Endothelial cell of umbilical vein (primary cell): Measurements from ENCODE around the gene FNIP2. TPM values are rescaled to one million over a fixed set of nuclear protein-coding genes. Genes with fewer than 3 reads are reported as not detected.

ENCODE experiments used
- BruUV-seq: library from RNA; stranded (reverse); fragments of 400-500 nt; replicated peaks from 2 replicates; lab custom pipeline; 2021; lab: Mats Ljungman, UMichigan
- CTCF ChIA-PET: fragments of 300-600, 350-600 bp; sonication (Branson Sonifier 250); formaldehyde crosslinking; loops from one replicate; lab custom pipeline; 2021; ENCODE audit warnings: antibody characterized with exemption, inconsistent platforms; lab: Charles Lee
- POLR2A ChIA-PET: fragments of 300-600, 350-600 bp; sonication (Branson Sonifier 250); formaldehyde crosslinking; loops from one replicate; lab custom pipeline; 2021; ENCODE audit warnings: antibody characterized with exemption, inconsistent platforms; lab: Charles Lee
- DNase-seq: peaks from one replicate; pipeline ENCODE4 v3.0.0-alpha.2; 2011; ENCODE audit warnings: low read depth, low spot score
- FAIRE-seq: peaks from 2 replicates; lab custom pipeline; 2011; peaks lifted over from hg19 to GRCh38; lab: Jason Lieb, UNC
- H2AFZ ChIP-seq: 2 replicates; pipeline ENCODE4 v1.6.0; 2012; ENCODE audit warnings: low read depth, low read length, control low read depth, inconsistent platforms
- H3K27ac ChIP-seq: 2 replicates; pipeline ENCODE4 v1.5.1; 2011; ENCODE audit warnings: low read depth, mild to moderate bottlenecking, control low read depth, low read length, moderate library complexity; ENCODE audit not compliant: insufficient read depth
- H3K27me3 ChIP-seq, 2 experiments: 2 replicates each; pipeline versions ENCODE4 v1.6.0 to v1.6.1; 2011; ENCODE audit warnings: low read length in 2 of 2, mixed read lengths in 1 of 2; ENCODE audit not compliant: control insufficient read depth in 2 of 2, insufficient read depth in 2 of 2
- H3K36me3 ChIP-seq, 2 experiments: 2 replicates in 1 of 2; 3 replicates in 1 of 2; pipeline ENCODE4 v1.5.1; 2011; ENCODE audit warnings: low read length in 2 of 2, mild to moderate bottlenecking in 1 of 2, moderate library complexity in 1 of 2; ENCODE audit not compliant: control insufficient read depth in 2 of 2, insufficient read depth in 2 of 2; ENCODE audit errors: extremely low read depth in 1 of 2
- H3K4me1 ChIP-seq: 3 replicates; pipeline ENCODE4 v1.5.1; 2011; ENCODE audit warnings: mild to moderate bottlenecking, low read length; ENCODE audit not compliant: control insufficient read depth, insufficient read depth; ENCODE audit errors: extremely low read depth
- H3K4me2 ChIP-seq: 2 replicates; pipeline ENCODE4 v1.6.1; 2011; ENCODE audit warnings: low read length, control low read depth, mixed read lengths; ENCODE audit not compliant: insufficient read depth
- H3K4me3 ChIP-seq, 3 experiments: fragments of 200-600 bp in 1 of 3; sonication (generic), shearing (Covaris generic) in 1 of 3; replicated peaks in 1 of 3; 2 replicates each; pipeline ENCODE4 v1.5.1; 2011 to 2016; ENCODE audit warnings: control low read depth in 3 of 3, low read length in 3 of 3, mild to moderate bottlenecking in 2 of 3, inconsistent platforms in 1 of 3, low read depth in 1 of 3, moderate library complexity in 1 of 3; ENCODE audit not compliant: insufficient read depth in 1 of 3
- H3K79me2 ChIP-seq: 2 replicates; pipeline ENCODE4 v1.6.0; 2012; ENCODE audit warnings: low read length, inconsistent platforms; ENCODE audit not compliant: control insufficient read depth, insufficient read depth
- H3K9ac ChIP-seq: replicated peaks from 2 replicates; pipeline ENCODE3; 2011; ENCODE audit warnings: low read length, control low read depth; ENCODE audit not compliant: insufficient read depth; ENCODE audit errors: extremely low read depth
- H3K9me1 ChIP-seq: replicated peaks from 3 replicates; pipeline ENCODE4 v1.6.0; 2011; ENCODE audit warnings: mild to moderate bottlenecking, low read length; ENCODE audit not compliant: control insufficient read depth, insufficient read depth; ENCODE audit errors: extremely low read depth
- H3K9me3 ChIP-seq: replicated peaks from 2 replicates; pipeline ENCODE4 v1.5.1; 2012; ENCODE audit warnings: low read length, inconsistent platforms; ENCODE audit not compliant: control insufficient read depth, insufficient read depth
- H4K20me1 ChIP-seq: replicated peaks from 2 replicates; pipeline ENCODE3; 2011; ENCODE audit warnings: mild to moderate bottlenecking, low read length; ENCODE audit not compliant: control insufficient read depth, insufficient read depth; ENCODE audit errors: extremely low read depth
- CTCF ChIP-seq, 2 donors: IDR thresholded peaks; 1 replicate in 1 of 2; 2 replicates in 1 of 2; pipeline ENCODE4 v1.5.1; 2011; ENCODE audit warnings: low read length in 2 of 2, mild to moderate bottlenecking in 2 of 2, moderate library complexity in 2 of 2, control low read depth in 1 of 2, inconsistent platforms in 1 of 2, low read depth in 1 of 2; ENCODE audit not compliant: insufficient read depth in 1 of 2; ENCODE audit errors: extremely low read depth in 1 of 2
- EZH2 ChIP-seq: IDR thresholded peaks from 2 replicates; pipeline ENCODE4 v1.6.1; 2012; ENCODE audit warnings: borderline replicate concordance, low read depth, mild to moderate bottlenecking, moderate library complexity, low read length, inconsistent platforms; ENCODE audit not compliant: severe bottlenecking
- FOS ChIP-seq: IDR thresholded peaks from 2 replicates; pipeline ENCODE4 v1.6.1; 2011; ENCODE audit warnings: mild to moderate bottlenecking, low read length, moderate library complexity, borderline replicate concordance; ENCODE audit not compliant: insufficient read depth
- GATA2 ChIP-seq: IDR thresholded peaks from 2 replicates; pipeline ENCODE4 v1.7.0; 2011; ENCODE audit warnings: low read depth, mild to moderate bottlenecking, moderate library complexity, mixed read lengths, low read length; ENCODE audit not compliant: insufficient read length, insufficient read depth
- JUN ChIP-seq: IDR thresholded peaks from 2 replicates; pipeline ENCODE4 v1.6.1; 2011; ENCODE audit warnings: borderline replicate concordance, low read depth; ENCODE audit not compliant: insufficient read length, insufficient read depth
- MAX ChIP-seq: IDR thresholded peaks from 2 replicates; pipeline ENCODE4 v1.6.1; 2011; ENCODE audit not compliant: insufficient read depth, insufficient read length
- MYC ChIP-seq: IDR thresholded peaks from one replicate; pipeline ENCODE4 v1.6.1; 2011; ENCODE audit warnings: mild to moderate bottlenecking, low read depth, low read length
- POLR2A ChIP-seq: IDR thresholded peaks from 2 replicates; pipeline ENCODE4 v1.6.1; 2012; ENCODE audit warnings: low read depth, mild to moderate bottlenecking, control low read depth, low read length
- POLR2AphosphoS5 ChIP-seq: IDR thresholded peaks from 2 replicates; pipeline ENCODE4 v1.6.1; 2012; ENCODE audit warnings: low read depth, mild to moderate bottlenecking, control low read depth, low read length, moderate library complexity; ENCODE audit not compliant: insufficient read depth
- dilution Hi-C: fragments of 300-500 bp; cut with MboI; formaldehyde crosslinking; loops from one replicate; pipeline ENCODE4 v1.15.0; 2019; ENCODE audit warnings: low sequenced_read_pairs; ENCODE audit not compliant: extremely low pct_ligation_motif_present
- intact Hi-C: fragments of 100-400 bp; cut with micrococcal nuclease; formaldehyde crosslinking; loops from one replicate; pipeline ENCODE4 v1.10.0; 2022
- polyA plus RNA-seq, 4 experiments: library from polyadenylated mRNA; depleted of rRNA in 3 of 4; stranded (reverse) in 3 of 4; unstranded in 1 of 4; fragments of >200 nt; gene quantifications; 2 replicates each; pipeline versions ENCODE4 v1.2.1 to v1.2.3, GENCODE V29; 2011 to 2012; ENCODE audit warnings: missing spikeins in 1 of 4
- total RNA-seq: library from RNA; stranded (reverse); gene quantifications from 2 replicates; pipeline ENCODE4 v1.2.3, GENCODE V29; 2021

FNIP2 gene
- total and polyA plus RNA-seq, 2 donors (not counting 3 experiments of a cell fraction or from before 2014, with no cell fraction given) = 4.5 to 14.4 TPM

- Histone ChIP-seq H3K36me3 (peaks cover 0 to 3% of the 10 kb centered on the region in 2 experiments), H2AFZ (no peak overlapping the region), H3K9me3 (no peaks in the 10 kb centered on the region), H3K4me2 (peak overlapping the region; percentile 37), H3K9me1 (no peaks in the 10 kb centered on the region), H3K27me3 (no peaks in the 10 kb centered on the region), H3K9ac (no peak overlapping the region), H3K4me3 (no peak overlapping the region), H4K20me1 (no peaks in the 10 kb centered on the region), H3K79me2 (peaks cover 4% of the 10 kb centered on the region), H3K4me1 (peaks cover 41% of the 10 kb centered on the region), H3K27ac (peak overlapping the region; percentile 32)
- FAIRE-seq (peak; percentile 66), DNase-seq (peak; percentile 87)
- BruUV-seq = no TSS peak
- intact Hi-C loops (loop anchor here (5.0 kb wide), 1 partner anchor 152 kb away; the partner anchor contains the start of genes C4orf46 and ETFDH), dilution Hi-C loops (no loop called here)
- TF ChIP-seq MAX (no peak), POLR2AphosphoS5 (peak; percentile 25), POLR2A (no peak), CTCF (IDR thresholded peaks at IDR 0.05; ENCODE audit: extremely low read depth in 1 of 2, insufficient read depth in 1 of 2, low read depth in 1 of 2, low read length in 2 of 2) (no peak), JUN (no peak), EZH2 (no peak), MYC (no peak), FOS (no peak), GATA2 (peak; percentile 87)
- ChIA-PET CTCF (interaction anchor here (1.0 to 4.5 kb wide), 5 partner anchors 15 to 631 kb away, joined by 3 to 20 read pairs (median 3); no protein-coding TSS in a partner anchor), POLR2A (no interaction called here)
These were observed 55.8 kb downstream of the FNIP2 start for GRCh38 chr4:158824425-158825274.
